Activated effector memory CD4-positive, alpha-beta T cell treated with anti-CD3 and anti-CD28 coated beads, Interleukin-2, amount 50 U/mL, for 16 hours (primary cell): ENCODE measurements around the gene GDE1.

Experiments used
- DNase-seq: peaks from one replicate; pipeline ENCODE4 v3.0.0-alpha.2; 2020

Gene GDE1

GRCh38 chr16:19485611-19486010 is 36.3 kb downstream of the GDE1 start:
- no peak for DNase-seq

- no peak for DNase-seq
These were observed 37.8 kb downstream of the GDE1 start for GRCh38 chr16:19484096-19484495.

- DNase-seq = no peak
These were observed 39.6 kb downstream of the GDE1 start for GRCh38 chr16:19482291-19482690.

- no peak for DNase-seq
These were observed 40.1 kb downstream of the GDE1 start for GRCh38 chr16:19481769-19482168.

- DNase-seq = no peak
These were observed 40.6 kb downstream of the GDE1 start for GRCh38 chr16:19481296-19481695.

- no peak for DNase-seq
These were observed 42.6 kb downstream of the GDE1 start for GRCh38 chr16:19479302-19479721.

- DNase-seq = no peak
These were observed 43.4 kb downstream of the GDE1 start for GRCh38 chr16:19478505-19478904.

GRCh38 chr16:19474617-19475016 is 47.3 kb downstream of the GDE1 start:
- DNase-seq = peak; percentile 34

- peak; percentile 13 for DNase-seq
These were observed 49.4 kb downstream of the GDE1 start for GRCh38 chr16:19472482-19472881.

- no peak for DNase-seq
These were observed 53.6 kb downstream of the GDE1 start for GRCh38 chr16:19468300-19468699.

- DNase-seq = no peak
These were observed 58.2 kb downstream of the GDE1 start for GRCh38 chr16:19463468-19464315.

- no peak for DNase-seq
These were observed 61.5 kb downstream of the GDE1 start for GRCh38 chr16:19460397-19460796.

GRCh38 chr16:19458722-19459379 is 63.0 kb downstream of the GDE1 start:
- DNase-seq = no peak
